Measurements from ENCODE around the gene DNMT3L. TPM values are rescaled to one million over a fixed set of nuclear protein-coding genes. Genes with fewer than 3 reads are reported as not detected.
"Not testable (repeated sequence)": the region's sequence is repeated elsewhere in the genome, so short reads cannot be mapped to it uniquely, and the experiment has no call there.

DNMT3L gene
- polyA plus RNA-seq, 4 donors = not detected

DNA sequence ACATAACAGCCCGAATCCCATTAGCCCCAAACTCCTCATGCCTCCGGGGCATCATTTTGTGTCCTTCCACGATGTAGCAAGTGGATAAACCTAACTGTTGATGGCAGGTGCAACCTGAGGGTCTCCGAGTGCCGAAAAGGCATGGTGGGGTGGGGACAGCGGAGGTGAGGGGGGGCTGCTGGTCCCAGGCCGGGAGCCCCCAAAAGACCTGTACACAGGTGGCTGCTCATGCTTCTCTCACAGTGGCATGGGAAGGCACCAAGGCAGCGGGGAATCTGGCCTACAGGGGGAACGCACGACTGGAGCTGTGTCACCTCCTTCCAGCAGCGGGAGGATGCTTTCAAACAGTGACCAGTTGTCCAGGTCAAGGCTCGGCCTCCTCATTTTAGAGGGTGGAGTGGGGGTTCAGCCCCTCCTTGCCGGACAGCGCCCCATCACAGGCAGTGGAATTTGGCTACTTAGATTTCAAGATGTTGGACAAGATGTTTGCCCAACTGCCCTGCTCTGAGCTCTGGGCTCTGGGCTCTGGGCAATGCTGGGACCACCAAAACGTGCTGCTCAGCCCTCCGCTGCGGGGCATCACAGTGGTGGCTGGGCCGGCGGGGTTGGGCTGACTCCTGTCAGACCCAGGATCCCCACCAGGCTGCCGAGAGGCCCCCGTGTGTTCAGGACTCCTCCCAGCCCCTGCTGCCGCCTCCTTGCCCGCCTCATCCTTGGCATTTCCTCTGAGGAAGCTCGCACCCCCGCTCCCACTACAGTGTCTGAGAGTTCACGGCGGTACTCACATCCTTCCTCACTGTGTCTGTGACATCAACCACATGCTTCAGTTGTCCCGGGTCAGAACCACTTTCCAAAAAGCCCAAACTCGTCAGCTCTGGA, 7.6 kb downstream of the DNMT3L start:
- no peak for DNase-seq (ENCODE audit: low read depth in 4 of 4, low spot score in 2 of 4)

DNA sequence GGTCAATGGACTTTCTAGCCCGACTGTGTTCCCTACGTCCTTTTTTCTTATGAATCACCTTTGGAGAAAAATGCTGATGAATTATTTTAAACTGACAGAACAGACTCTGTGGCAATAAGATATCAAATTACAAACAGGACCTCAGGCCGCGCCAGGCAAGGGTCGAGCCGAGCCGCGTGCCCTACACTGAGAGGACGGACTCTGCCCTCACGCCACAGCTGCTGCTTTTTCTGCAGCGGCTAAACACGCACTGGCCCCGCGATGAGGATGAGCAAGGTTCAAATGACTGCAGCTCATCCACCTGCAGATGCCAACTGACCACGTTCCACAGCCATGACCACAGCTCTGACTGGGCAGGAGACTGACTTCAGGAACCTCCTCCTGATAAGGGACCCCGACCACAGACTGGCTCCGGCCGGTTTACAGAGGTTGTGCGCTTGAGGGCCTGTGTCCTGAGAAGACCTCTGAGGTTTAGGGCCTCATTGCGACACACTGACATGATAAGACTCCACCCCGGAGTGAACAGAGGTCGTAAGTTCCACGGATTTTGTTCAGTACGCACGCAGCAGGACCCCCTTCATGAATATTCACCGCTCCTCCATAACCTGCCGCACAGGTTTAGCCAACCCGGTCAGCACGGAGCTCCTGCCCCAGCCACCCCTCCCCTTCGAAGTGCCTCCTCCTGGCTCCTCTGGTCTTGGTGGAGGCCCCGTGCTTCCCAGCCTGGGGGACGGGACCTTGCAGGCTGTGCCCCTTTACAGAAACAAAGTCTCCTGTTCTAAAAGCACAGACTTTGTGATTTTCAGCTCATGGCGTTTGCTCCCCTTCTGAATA, 12.3 kb downstream of the DNMT3L start:
- DNase-seq (ENCODE audit: low read depth in 4 of 4, low spot score in 2 of 4) = not testable (repeated sequence)

DNA sequence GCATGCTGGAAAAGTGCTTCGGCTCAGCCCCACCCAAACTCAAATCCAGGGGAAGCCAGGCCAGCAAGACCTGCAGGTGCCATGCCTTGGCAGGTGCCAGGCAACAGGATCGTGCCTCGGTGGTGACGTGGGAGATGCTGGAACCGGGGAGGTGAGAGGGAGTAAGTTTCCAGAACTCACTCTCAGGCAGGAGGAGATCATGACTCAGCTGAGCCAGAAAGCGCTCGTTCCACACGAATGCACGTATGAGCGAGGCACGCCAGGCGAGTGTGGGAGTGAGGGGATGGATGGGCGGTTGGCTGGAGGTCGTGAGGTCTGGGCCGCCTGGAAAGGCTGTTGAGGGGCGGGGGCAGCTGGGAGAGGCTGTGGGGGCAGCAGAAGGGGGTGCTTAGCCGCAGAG, 13.8 kb downstream of the DNMT3L start:
- DNase-seq (ENCODE audit: low read depth in 4 of 4, low spot score in 2 of 4) = not testable (repeated sequence)

DNA sequence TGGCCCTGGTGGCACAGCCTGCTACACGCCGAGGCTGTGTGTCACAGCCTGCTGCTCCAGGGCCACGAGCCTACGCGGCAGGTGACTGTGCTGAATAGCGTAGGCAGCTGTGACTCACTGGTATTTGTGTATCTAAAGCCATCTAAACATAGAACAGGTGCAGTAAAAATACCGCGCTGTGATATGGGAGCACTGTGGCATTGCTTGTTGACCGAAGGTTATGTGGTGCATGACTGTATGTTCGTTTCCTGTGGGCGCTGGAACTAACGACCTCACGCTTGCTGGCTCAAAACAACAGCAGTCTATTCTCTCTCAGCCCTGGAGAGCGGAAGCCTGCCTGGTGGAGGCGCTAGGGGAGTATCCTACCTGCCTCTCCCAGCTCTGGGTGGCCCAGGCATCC, 17.7 kb downstream of the DNMT3L start:
- not testable (repeated sequence) for DNase-seq (ENCODE audit: low read depth in 4 of 4, low spot score in 2 of 4)

DNA sequence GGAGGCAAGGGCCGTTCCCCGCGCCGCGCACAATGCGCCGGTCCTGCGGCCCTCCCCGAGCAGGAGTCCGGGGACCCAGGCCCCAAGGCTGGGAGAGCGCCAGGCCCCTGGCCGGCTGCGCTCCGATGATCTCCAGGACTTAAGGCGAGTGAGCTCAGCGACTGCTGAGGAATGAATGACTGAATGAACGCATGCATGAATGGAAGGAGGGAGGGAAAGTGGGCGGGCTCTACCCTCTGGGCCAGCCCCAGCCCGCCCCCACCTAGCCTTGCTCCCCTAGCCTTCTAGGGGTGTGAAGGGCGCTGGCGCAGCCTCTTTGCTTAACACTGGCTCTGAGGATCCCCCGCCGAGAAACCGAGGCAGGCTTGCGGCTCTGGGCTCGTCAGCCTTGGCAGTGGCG, 20.4 kb downstream of the DNMT3L start:
- DNase-seq (ENCODE audit: low read depth in 4 of 4, low spot score in 2 of 4) = not testable (repeated sequence)

DNA sequence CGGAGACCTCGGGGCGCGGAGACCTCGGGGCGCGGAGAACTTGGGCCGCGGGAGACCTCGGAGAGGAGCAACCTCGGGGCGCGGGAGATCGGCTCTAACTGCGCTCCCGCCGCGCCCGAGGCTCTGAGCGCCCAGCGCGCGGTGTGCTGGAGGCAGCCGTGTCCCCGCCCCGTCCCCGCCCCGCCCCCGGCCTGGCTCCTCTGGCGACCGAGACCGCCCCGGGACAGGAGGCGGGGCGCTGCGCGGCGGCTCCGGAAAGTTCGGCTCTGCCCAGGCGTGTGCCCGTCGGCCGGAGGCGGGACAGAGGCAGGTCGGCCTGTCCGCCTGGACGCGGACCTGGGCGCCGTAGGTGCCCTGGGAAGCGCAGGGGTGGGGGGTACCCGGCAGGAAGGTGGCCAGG, 20.9 kb downstream of the DNMT3L start, which contains the start of gene ICOSLG:
ICOSLG (minus strand) TSS at position 102 of the 400 bp plus-strand sequence. CDS start 126 bp downstream, outside the sequence.
- DNase-seq (ENCODE audit: low read depth in 4 of 4, low spot score in 2 of 4) = not testable (repeated sequence)

DNA sequence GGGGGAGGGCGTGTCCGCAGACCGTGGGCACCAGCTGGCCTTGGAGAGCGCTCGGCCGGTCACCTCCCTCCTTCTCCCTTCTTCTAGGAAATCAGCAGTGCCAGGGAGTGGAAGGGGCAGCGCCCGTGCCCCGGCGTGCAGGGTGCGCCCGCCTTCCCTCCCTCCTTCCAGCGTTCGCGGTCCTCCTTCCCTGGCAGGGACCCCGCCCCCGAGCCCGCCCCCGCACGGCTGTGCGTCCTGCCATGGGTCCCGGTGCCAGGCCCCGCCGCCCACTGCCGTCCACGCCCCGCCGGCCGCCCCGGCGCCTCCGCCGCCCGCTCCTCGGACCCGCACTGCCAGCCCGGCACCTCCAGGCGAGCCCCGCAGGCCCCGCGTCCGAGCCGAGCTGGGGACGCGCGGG, 21.3 kb downstream of the DNMT3L start:
- DNase-seq (ENCODE audit: low read depth in 4 of 4, low spot score in 2 of 4) = not testable (repeated sequence)

DNA sequence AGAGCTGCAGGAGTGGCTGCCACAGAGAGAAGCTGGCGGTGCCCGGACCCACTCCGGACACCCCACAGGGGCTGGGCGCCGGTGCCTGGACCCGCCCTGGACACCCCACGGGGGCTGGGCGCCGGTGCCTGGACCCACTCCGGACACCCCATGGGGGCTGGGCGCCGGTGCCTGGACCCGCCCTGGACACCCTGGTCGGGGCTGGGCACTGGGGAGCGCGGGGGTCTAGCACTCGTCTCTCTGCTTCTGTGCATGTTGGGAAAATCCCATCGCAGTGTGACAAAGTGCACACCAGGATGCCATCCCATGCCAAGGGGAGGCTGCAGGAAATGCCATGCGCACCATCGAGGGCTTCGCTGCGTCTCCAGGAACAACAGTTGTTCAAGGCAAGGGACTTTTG, 32.1 kb downstream of the DNMT3L start:
- not testable (repeated sequence) for DNase-seq (ENCODE audit: low read depth in 4 of 4, low spot score in 2 of 4)

DNA sequence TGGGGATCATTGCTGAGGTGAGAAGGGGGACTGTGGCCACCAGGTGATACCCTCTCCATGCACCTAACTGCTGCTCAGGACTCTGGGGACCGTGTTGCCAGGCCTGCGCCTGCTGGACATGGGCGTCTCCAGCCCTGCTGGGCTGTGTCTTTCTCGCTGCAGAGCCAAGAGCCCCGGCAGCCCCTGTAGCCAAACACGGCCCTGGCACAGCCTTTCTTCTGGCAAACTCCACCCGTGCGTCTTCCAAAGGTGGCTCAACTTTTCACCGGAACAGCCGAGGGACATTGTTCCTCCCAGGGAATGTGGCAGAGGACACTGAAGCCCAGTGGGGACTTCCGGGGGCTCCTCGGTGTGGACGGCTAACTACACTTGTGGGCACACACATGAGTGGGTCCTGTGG, 33.6 kb downstream of the DNMT3L start:
- DNase-seq (ENCODE audit: low read depth in 4 of 4, low spot score in 2 of 4) = not testable (repeated sequence)

DNA sequence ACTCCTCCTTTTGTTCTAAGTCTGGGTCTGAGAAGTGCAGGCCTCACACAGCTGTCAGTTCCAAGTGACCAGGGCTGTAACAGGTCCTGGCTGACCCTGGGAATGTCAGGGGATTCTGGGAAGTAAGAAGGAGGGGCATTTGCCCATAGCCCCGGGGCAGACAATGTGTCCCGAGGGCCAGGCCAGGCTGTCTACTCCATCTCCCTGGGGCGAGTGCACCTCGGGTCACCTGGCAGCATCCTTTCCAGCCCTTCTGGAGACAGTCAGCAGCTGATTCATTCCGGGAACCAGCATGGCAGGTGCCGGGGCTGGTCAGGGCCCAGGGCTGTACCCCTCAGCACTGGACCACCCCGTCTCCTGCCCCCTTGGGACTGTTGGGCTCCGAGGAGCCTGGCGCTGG, 34.1 kb downstream of the DNMT3L start:
- DNase-seq (ENCODE audit: low read depth in 4 of 4, low spot score in 2 of 4) = not testable (repeated sequence)

DNA sequence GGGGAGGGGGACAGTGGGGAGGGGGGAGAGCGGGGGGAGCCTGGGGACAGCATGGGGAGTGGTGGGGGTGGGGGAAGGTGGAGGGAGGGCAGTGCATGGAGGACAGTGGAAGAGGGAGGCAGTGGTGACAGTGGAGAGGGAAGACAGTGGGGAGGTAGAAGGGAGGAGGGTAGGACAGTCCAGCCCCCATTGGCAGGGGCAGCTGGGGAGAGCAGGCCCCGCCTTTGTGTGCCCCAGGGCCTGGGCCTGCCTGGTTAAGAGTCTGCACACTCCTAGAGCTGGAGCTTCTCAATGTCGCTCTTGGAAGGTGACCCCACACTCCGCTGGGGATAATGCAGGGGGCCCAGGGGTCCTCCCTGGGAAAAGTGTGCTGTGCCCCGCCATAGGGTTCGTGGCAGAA, 36.1 kb downstream of the DNMT3L start:
- DNase-seq (ENCODE audit: low read depth in 4 of 4, low spot score in 2 of 4) = not testable (repeated sequence)

DNA sequence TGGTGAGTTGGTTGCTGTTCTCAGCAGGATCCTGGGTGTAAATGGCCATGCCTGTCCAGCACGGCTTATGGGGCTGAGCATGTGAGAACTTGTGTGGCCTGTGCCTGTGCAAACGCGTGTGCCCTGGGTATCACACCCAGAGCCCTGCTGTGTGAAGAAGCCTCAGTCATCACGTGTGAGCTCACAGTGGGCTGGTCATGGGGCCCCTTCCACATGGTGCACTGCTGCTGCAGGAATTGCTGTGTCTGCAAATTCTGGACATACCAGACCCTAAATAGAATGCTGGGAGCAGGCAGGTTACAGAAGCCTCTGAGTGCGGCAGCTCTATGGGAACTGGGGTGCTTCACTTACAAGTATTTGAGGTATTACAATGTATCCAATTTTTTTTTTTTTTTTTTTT, 38.4 kb downstream of the DNMT3L start:
- not testable (repeated sequence) for DNase-seq (ENCODE audit: low read depth in 4 of 4, low spot score in 2 of 4)

DNA sequence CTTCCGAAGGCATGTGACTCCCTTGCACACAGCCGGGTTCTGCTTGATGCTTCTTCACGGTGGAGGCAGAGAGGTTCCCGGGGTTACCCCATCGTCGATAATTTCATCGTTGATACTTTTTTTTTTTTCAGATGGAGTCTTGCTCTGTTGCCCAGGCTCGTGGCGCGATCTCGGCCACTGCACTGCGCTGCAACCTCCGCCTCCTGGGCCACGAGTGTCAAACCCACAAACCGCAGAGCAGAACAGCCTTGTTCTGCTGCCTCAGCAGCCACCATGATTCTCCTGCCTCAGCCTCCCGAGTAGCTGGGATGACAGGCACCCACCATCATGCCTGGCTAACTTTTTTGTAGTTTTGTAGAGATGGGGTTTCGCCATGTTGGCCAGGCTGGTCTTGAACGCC, 41.0 kb downstream of the DNMT3L start:
- not testable (repeated sequence) for DNase-seq (ENCODE audit: low read depth in 4 of 4, low spot score in 2 of 4)

DNA sequence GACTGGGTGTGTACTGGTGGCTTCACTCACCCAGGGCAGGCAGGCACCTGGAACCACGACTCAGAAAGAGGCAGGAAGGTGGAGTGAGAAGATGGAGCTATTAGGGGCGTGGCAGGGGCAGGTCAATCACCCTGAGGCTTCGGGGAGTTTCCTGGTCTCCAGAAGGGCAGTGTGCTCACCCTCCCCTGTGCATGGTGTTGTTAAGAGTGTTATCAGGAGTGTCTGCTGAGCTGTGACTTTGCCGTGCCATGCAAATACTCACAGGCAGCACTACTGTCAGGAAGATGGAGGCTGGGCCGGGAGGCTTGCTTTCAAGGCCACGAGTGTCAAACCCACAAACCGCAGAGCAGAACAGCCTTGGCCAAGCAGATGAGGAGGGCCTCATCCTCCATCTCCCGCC, 43.2 kb downstream of the DNMT3L start:
- DNase-seq (ENCODE audit: low read depth in 4 of 4, low spot score in 2 of 4) = not testable (repeated sequence)

DNA sequence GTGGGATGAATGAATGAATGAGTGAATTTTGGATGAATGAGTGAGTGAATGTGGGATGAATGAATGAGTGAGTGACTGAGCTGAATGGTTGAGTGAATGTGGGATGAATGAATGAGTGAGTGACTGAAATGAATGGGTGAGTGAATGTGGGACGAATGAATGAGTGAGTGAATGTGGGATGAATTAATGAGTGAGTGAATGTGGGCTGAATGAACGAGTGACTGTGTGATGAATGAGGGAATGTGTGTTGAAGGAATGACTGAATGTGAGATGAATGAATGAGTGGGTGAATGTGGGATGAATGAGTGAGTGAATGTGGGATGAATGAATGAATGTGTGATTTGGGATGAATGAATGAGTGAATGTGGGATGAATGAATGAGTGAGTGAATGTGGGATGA, 49.7 kb downstream of the DNMT3L start:
- DNase-seq (ENCODE audit: low read depth in 4 of 4, low spot score in 2 of 4) = not testable (repeated sequence)

DNA sequence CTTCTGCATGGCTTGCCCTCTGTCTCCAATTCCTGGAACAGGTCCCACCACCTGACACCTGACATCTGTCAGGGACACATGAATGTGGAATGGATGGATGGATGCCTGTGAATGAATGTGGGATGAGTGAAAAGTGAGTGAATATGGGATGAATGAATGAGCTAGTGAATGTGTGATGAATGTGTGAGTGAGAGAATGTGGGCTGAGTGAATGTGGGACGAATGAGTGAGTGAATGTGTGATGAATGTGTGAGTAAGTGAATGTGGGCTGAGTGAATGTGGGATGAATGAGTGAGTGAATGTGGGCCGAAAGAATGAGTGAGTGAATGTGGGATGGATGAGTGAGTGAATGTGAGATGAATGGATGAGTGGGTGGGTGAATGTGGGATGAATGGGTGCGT, 50.1 kb downstream of the DNMT3L start:
- DNase-seq (ENCODE audit: low read depth in 4 of 4, low spot score in 2 of 4) = not testable (repeated sequence)

DNA sequence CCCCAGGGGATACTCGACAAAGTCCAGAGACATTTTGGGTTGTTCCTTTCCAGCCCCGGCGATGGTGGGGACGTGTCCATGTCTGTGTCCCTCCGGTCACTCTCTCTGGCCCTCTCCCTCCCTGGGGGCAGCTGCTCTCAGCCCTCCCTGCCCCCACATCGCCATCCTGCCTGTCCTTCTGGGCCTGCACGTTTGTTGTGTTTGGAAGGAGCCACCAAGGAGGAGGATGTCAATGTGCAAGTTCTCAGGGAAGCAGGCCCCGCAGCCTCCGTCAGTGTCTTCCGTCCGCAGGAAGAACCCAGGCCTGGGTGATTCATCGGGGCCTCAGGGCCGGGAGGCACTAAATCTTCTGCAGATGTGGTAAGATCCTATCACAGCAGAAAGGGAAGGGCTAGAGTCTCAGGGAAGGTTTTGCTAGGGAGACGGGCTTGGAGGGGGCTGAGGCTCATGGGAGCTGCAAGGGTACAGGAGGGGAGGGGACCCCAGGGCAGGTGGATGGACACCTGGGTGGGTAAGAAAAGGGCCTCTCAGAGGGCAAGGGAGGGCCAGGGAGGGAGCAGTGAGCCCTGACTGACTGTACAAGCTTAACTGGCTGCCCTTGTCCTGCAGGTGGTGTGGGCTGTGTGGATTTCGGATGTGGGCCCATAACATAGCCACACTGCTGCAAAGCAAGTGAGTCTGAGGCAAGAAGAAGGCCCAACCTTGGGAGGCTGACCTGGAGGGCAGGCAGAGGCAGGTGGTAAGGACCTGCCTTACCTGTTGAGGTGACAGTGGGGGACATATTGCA, 53.6 kb downstream of the DNMT3L start:
- not testable (repeated sequence) for DNase-seq (ENCODE audit: low read depth in 4 of 4, low spot score in 2 of 4)

DNA sequence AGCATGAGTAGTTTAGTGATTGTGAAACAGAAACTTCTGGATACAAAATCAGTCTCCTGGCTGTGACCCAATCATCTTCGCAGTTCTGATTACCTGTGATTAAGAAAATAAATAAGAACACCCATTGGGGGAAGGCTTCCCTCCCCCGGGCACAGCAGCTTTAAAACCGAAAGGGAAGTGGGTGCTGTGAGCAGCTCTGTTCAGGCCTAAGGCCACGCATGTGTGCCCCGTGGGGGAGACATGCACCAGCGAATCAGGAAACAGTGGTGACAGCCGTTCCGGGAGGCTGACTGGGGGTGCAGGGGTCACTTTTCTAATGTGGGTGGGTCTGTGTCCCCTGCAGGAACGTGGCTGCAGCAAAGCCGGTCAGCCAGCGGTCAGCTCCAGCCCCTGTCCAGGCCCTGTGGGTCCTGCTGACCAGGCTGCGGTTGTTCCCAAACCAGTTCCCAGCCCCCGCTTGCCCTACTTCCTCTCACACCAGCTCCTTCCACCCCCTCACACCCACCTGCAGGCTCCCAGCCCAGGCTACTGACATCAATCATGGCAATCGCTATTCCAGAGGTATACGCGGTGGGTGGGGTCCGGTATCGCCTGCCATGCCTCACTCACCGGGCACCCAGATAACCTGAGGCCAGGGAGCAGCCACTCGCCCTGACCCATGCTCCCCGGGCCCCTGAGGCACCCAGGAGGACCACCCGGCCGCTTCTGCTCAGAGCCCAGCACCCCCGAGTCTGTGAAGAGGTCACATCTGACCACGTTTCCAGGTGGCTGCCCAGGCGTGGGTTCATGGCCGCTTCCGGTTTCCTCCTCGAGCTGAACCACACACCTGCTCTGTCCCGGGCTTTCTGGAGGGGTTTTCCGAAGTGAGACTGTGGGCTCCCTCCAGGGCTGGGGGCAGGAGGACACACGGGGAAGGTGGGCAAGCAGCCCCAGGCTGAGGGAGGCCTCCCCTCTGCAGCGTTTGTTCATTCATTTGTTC, 54.7 kb downstream of the DNMT3L start:
- DNase-seq (ENCODE audit: low read depth in 4 of 4, low spot score in 2 of 4) = not testable (repeated sequence)

DNA sequence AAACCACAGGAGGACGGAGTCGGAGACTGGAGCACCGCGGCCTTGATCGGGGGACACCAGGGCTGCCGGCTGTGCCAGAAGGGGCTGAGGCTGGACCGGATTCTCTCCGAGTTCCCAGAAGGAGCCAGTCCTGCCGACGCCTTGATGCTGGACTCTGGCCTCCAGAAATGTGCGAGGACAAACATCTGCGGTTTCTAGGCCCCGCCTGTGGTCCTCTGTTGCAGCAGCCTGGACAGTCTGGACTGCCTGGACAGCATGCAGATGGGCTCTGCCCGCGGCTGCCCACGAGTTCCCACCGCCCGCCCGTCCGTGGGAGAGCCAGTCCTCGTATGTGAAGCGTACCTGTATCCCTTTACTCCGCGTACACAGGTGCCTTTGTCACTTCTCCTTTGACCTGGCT, 55.5 kb downstream of the DNMT3L start:
- not testable (repeated sequence) for DNase-seq (ENCODE audit: low read depth in 4 of 4, low spot score in 2 of 4)
